DMS53 treated with DMSO at 0.1 percent for 48 hours (cell line): Measurements from ENCODE around the gene JMJD1C.
"Not testable (repeated sequence)": the region's sequence is repeated elsewhere in the genome, so short reads cannot be mapped to it uniquely, and the experiment has no call there.

ENCODE experiments used
- DNase-seq: peaks from one replicate; lab custom pipeline; 2025; ENCODE audit not compliant: unreplicated experiment; lab: John Stamatoyannopoulos, UW

JMJD1C gene

GRCh38 chr10:63304146-63304545 is 161.6 kb downstream of the JMJD1C start:
- no peak for DNase-seq

- no peak for DNase-seq
Observed at GRCh38 chr10:63300801-63301200, 165.0 kb downstream of the JMJD1C start.

DNA sequence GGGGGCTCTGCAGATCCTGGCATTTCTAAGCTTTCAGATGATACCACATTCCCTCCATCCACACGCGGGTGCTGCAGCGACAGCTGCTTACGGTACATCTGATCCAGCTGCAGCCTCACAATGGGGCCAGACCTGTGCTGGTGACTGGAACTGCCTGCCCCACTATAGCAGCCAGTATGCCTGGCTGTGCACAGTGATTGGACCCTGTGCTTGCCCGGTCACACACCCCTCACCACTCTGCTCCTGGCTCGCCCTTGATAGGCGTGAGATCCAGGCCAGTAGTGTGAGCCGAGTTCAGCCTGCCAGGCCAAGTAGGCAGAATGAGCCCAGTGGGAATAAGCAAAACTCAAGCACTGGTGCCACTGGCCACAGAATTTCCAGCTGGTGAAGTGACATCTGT is 167.8 kb downstream of the JMJD1C start:
- no peak for DNase-seq

DNA sequence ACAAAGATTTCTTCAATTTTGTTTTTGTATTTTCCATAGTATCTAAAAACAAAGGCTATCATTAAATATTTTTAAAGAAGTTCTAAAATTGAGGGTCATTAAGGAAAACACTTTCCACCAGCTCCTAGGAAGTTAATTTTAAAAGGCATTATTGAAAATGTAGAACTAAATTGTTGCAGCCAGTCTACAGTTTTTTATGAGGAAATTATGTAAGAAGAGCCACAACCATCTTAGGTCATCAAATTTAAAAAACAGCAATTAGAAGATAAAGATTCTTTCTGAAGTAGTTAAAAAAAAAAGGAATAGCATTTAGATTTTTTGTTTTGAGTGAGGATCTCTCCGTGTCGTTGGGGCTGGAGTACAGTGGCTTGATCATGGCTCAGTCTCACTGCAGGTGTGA is 171.0 kb downstream of the JMJD1C start:
- no peak for DNase-seq

GRCh38 chr10:63292847-63293246 is 172.9 kb downstream of the JMJD1C start:
- DNase-seq: not testable (repeated sequence)

- DNase-seq: no peak
Observed at GRCh38 chr10:63288170-63288569, 177.6 kb downstream of the JMJD1C start.

DNA sequence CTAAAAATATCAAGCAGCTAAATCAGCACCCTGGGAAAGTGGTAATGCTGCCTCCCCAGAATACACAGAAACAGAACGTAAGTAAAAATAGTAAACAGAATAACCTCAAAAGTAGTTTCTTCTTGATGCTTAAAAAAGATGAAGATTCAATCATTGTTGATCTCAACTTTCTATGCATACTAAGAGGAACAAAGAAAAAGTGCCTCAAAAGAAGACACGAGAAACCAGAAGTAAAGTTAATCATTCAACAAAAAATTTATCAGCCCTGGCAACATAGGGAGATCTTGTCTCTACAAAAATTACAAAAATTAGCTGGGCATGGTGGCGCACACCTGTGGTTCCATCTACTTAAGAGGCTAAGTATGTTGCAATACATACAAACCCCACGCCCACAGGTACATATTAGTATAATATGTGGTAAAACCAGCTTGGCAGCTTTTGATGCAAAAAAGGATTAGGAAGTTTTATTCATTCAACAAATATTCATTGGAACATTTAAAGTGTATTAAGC is 179.0 kb downstream of the JMJD1C start:
- DNase-seq: no peak

GRCh38 chr10:63286340-63286739 is 179.4 kb downstream of the JMJD1C start:
- DNase-seq: no peak

DNA sequence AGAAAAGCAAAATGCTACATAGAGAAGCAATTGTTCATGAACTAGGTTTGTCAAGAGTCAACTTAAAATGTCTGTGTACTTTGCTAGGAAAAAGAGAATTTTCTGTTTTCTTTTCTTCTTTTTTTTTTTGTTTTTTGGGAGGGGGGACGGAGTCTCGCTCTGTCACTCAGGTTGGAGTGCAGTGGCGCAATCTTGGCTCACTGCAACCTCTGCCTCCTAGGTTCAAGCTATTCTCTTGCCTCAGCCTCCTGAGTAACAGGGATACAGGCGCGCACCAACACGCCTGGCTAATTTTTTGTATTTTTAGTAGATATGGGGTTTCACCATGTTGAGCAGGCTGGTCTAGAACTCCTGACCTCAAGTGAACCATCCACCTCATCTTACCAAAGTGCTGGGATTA is 181.9 kb downstream of the JMJD1C start:
- not testable (repeated sequence) for DNase-seq

- no peak for DNase-seq
Observed at GRCh38 chr10:63283093-63283492, 182.7 kb downstream of the JMJD1C start.

- no peak for DNase-seq
Observed at GRCh38 chr10:63281967-63282366, 183.8 kb downstream of the JMJD1C start.

DNA sequence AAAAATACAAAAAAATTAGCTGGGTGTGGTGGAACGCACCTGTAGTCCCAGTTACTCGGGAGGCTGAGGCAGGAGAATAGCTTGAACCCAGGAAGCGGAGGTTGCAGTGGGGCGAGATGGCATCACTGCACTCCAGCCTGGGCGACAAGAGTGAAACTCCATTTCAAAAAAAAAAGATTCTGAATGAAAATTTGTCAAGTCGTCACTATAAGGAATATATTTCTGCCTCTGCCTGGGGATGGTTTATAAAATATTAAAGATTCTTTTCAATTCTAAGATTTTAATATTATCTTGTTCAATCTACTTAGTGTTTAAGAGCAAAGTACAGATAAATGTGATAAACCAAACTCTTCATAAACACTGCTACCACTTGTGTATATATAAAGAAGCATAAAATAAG is 185.4 kb downstream of the JMJD1C start:
- no peak for DNase-seq

DNA sequence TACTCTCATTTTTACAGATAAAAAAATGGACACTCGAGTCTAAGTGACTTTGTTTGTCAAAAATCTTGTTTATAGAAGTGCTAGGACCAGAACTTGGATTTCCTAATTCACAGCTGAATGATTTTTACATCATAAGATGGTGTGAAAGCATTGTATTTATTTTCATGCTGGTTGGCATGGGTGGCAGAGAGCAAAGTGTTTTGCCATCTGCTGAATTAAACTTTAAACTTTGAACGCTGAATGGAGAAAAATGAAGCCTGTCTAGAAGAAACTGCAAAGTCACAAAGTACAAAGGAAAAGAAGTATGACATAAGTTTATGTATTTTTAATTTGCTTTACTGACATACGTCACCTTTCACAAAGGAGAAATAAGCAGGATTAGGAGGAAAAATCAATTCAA is 190.7 kb downstream of the JMJD1C start:
- DNase-seq: no peak

- no peak for DNase-seq
Observed at GRCh38 chr10:63273577-63273976, 192.2 kb downstream of the JMJD1C start.

GRCh38 chr10:63268798-63269503 is 196.8 kb downstream of the JMJD1C start:
- peak; percentile 96 for DNase-seq

DNA sequence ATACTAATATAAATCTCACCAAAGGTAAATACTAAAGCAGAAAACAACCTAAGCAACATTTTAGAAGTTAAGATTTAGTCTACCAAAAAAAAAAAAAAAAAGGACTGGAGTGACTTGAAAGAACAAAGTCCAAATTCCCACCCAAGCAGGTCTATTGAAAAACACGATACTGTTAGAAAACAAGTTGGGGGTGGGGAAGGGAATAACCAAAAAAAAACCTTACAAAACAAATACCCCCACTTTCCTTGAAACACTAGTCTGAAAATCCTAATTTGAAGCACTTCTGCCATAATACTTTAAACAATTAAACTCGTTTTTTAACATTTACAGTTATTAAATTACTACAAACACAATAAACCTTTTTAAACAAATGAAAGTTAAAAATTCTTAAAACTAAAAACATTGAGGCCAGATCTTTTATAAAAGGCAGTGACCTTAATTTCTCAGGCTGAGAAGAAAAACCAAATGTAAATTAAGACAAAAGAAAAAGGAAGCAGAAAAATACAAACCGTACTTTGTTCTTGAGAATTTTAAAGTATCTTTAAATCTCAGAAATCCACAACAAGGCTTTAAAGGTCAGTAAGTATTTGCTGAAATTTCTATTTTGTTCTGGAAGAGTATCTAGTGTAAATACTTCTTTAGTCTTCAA is 197.5 kb downstream of the JMJD1C start:
- peak; percentile 45 for DNase-seq

DNA sequence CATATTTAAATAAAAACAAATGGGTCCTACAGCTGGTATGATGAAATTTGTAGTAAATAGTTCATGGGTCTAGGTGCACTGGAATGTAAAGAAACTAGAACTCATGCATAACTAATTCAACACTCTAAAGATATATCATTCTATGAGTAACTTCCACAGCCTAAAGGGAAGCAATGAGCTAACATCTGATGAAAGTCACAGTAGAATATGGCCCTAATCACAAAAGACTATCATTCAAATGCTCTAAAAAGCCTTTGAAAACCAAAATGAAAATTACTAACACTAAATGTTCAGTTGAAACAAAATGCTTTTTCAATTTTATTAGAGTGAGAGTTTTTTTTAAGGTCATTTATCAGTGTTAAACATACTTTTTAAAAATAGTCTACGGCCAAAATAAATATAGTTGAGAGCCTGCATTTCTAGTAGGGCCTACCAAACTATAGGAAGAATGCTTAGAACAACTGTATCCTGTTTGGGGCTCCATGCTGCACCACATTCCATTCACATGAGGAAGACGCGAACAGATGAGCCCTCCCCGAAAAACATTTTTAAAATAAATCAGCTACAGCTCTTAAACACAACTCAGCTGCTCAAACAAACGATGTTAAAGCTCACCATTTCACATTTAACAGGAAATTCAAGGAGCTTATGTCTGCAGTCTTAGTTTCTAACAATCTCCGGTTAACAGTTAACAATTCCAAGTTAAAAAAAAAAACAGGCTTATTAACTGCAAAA is 198.2 kb downstream of the JMJD1C start:
- DNase-seq: peak; percentile 45

DNA sequence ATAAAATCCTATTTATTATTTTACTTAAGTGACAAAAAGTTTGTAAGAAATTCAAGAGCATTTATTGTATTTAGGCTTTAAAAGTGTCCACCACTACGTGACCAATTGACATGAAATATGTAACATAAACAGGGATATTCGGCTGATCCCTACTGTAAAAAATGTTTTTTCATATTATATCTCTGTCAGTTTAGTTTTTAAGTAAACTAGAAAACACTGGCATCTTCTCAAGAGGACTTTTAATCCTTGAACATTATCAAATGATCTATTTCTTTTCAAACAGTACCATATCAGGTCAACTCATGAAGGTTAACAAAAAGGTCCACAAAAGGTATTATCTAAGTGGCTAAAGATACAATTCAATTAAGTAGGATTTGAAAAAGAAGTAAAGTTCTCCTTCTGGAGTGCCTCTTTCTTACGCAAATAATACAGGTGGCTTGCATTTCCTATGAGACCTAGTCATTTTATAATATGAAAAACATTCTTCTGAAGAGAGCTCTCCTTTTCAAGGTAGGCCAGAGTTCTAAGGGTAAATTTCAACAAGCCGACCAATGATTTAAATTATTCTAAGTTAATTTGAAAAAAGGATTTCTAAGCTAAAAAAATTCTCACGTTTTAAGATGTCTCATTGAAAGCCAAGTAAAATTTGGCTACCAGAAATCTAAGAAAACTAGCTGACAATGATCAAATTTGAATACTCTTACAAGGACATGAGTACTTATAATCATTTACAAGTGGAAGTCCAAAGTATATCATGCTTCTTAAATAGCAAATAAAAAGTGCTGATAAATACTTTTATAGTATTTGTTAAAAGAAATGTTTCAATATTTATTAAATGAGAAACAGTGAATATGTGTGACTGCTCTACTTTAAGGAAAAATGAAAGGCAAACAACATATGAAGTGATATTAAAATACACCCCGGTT is 199.1 kb downstream of the JMJD1C start:
- DNase-seq: peak; percentile 54

DNA sequence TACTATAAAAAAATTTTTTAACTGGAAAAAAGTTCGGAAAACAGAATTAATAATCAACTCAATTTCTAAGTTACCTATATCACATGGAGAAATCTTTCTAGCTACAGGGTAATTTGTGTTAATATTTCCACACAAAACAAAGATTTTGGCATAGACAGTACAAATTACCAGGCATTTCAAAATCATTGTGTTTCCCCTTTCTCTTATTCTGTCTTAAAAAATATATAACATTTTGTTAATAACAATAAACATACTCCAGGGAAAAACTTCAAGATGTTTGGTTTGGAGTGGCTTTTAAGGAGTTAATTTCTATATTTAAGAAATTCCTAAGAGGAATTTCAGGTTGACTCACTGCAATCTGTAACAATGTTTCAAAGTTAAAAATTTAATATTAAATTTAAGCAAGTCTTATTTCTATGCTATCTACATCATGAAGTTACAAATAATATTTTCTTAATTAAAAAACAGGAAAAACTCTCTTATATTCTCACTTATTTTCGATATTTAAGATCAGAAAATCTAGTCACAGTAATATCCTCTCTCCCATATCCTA is 200.0 kb downstream of the JMJD1C start:
- no peak for DNase-seq

DNA sequence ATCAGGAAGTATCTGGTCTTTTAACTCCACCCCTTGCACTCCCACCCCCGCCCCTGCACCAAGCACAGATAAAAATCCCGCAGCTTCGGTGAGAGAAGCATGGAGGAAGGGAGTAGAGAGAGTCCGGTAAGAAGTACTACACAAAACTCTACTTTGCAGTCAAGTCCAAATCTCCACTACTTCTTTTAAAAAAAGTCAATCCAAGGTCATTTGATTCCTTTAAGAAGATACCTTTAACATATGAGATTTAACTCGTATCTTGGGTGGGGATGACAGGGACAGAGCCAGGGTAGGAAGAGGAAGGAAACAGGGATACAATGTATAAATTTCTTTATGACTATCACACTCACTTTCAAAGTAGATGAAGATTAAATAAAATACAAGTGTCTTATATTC is 200.6 kb downstream of the JMJD1C start:
- DNase-seq: no peak
